HepG2 (cell line): ENCODE measurements around the gene NAV2. TPM values are rescaled to one million over a fixed set of nuclear protein-coding genes. Genes with fewer than 3 reads are reported as not detected.

Source experiments
- ATAC-seq: fragments of 200-7000 bp; cut with Tn5 transposase; 3 replicates; pipeline ENCODE4 v1.9.1; 2020; ENCODE audit warnings: mild to moderate bottlenecking, moderate library complexity
- BruUV-seq: library from RNA; stranded (reverse); fragments of 400-500 nt; replicated peaks from 2 replicates; lab custom pipeline; 2021; lab: Mats Ljungman, UMichigan
- CTCF ChIA-PET: fragments of 300-600 bp; formaldehyde crosslinking; extraction: SDS; loops from one replicate; lab custom pipeline; 2021; ENCODE audit warnings: low total read pairs, inconsistent platforms, low intra/inter-chr PET ratio; lab: Yijun Ruan, JAX
- POLR2A ChIA-PET: fragments of 350-600 bp; sonication (Branson Sonifier 250); formaldehyde crosslinking; loops from one replicate; lab custom pipeline; 2020; ENCODE audit warnings: antibody characterized with exemption, inconsistent platforms; lab: Yijun Ruan, JAX
- DNase-seq: peaks from one replicate; pipeline ENCODE4 v3.0.0-alpha.2; 2015; ENCODE audit warnings: low spot score
- FAIRE-seq: peaks from 3 replicates; lab custom pipeline; 2011; peaks lifted over from hg19 to GRCh38; lab: Jason Lieb, UNC
- H2AFZ ChIP-seq: one replicate; pipeline ENCODE4 v1.6.1; 2011; ENCODE audit warnings: low read length, inconsistent platforms
- H3K27ac ChIP-seq: fragments of 300-600 bp; 3 replicates; pipeline ENCODE4 v1.8.0; 2011; ENCODE audit warnings: mixed run types, mild to moderate bottlenecking, mixed read lengths, low read length, inconsistent platforms; ENCODE audit not compliant: insufficient read depth; ENCODE audit errors: extremely low read length
- H3K27me3 ChIP-seq, 2 experiments: fragments of 200-600 bp in 1 of 2; 2 replicates in 1 of 2; 3 replicates in 1 of 2; pipeline versions ENCODE4 v1.6.0 to v1.8.0; 2011; ENCODE audit warnings: low read length in 2 of 2, mild to moderate bottlenecking in 2 of 2, moderate library complexity in 2 of 2, inconsistent platforms in 1 of 2; ENCODE audit not compliant: insufficient read depth in 2 of 2, control insufficient read depth in 1 of 2
- H3K36me3 ChIP-seq, 2 experiments: fragments of 200-600 bp in 1 of 2; replicated peaks in 1 of 2; 2 replicates in 1 of 2; 3 replicates in 1 of 2; pipeline versions ENCODE4 v1.5.1 to v1.8.0; 2011; ENCODE audit warnings: low read length in 2 of 2, inconsistent platforms in 1 of 2; ENCODE audit not compliant: insufficient read depth in 2 of 2, control insufficient read depth in 1 of 2
- H3K4me1 ChIP-seq: 2 replicates; pipeline ENCODE4 v1.5.1; 2012; ENCODE audit warnings: low read length, inconsistent platforms; ENCODE audit not compliant: insufficient read depth
- H3K4me2 ChIP-seq: 2 replicates; pipeline ENCODE4 v1.6.0; 2011; ENCODE audit warnings: low read depth, low read length, inconsistent platforms
- H3K4me3 ChIP-seq, 3 experiments: fragments of 200-600 bp in 1 of 3; sonication (generic), shearing (Covaris generic) in 1 of 3; replicated peaks in 1 of 3; 2 replicates each; pipeline ENCODE4 v1.5.1; 2011 to 2016; ENCODE audit warnings: low read length in 3 of 3, inconsistent platforms in 2 of 3, low read depth in 2 of 3, mild to moderate bottlenecking in 2 of 3, control low read depth in 1 of 3, mixed read lengths in 1 of 3; ENCODE audit not compliant: insufficient read depth in 1 of 3
- H3K79me2 ChIP-seq: one replicate; pipeline ENCODE4 v1.6.1; 2011; ENCODE audit warnings: low read length, inconsistent platforms; ENCODE audit not compliant: insufficient read depth
- H3K9ac ChIP-seq: 2 replicates; pipeline ENCODE4 v1.6.0; 2011; ENCODE audit warnings: mild to moderate bottlenecking, low read depth, low read length, inconsistent platforms; ENCODE audit not compliant: insufficient read depth
- H3K9me3 ChIP-seq: 2 replicates; pipeline ENCODE4 v1.5.1; 2012; ENCODE audit warnings: mild to moderate bottlenecking, low read length
- H4K20me1 ChIP-seq: 2 replicates; pipeline ENCODE4 v1.6.0; 2011; ENCODE audit warnings: inconsistent platforms, mild to moderate bottlenecking, low read length, moderate library complexity; ENCODE audit not compliant: insufficient read depth
- CHCHD3 ChIP-seq: sonication (generic); formaldehyde crosslinking; IDR thresholded peaks from 2 replicates; pipeline ENCODE4 v1.8.0; 2022; ENCODE audit warnings: mild to moderate bottlenecking, missing genetic modification reagents, moderate library complexity
- GABPA ChIP-seq, 2 experiments: IDR thresholded peaks; 2 replicates each; pipeline ENCODE4 v1.6.1; 2011 to 2016; ENCODE audit warnings: low read depth in 2 of 2, low read length in 1 of 2, missing biosample characterization in 1 of 2, missing genetic modification characterization in 1 of 2
- HOXD1 ChIP-seq: sonication (generic); formaldehyde crosslinking; IDR thresholded peaks from 2 replicates; pipeline ENCODE4 v1.5.0; 2020; ENCODE audit warnings: missing genetic modification reagents
- IKZF4 ChIP-seq: sonication (generic); formaldehyde crosslinking; IDR thresholded peaks from 2 replicates; pipeline ENCODE4 v1.5.1; 2020; ENCODE audit warnings: borderline replicate concordance, mild to moderate bottlenecking, low read depth, missing genetic modification reagents; ENCODE audit errors: not compliant biosample characterization
- MTA1 ChIP-seq: sonication (generic); formaldehyde crosslinking; IDR thresholded peaks from 2 replicates; pipeline ENCODE4 v1.4.0; 2020; ENCODE audit warnings: missing genetic modification reagents, mild to moderate bottlenecking, borderline replicate concordance
- SNRNP70 ChIP-seq: fragments of 200-400 bp; formaldehyde crosslinking; IDR thresholded peaks from 2 replicates; pipeline ENCODE4 v1.6.1; 2017; ENCODE audit warnings: mild to moderate bottlenecking, low read depth, low read length, moderate library complexity
- SRSF4 ChIP-seq: fragments of 200-400 bp; formaldehyde crosslinking; IDR thresholded peaks from one replicate; pipeline ENCODE4 v1.6.1; 2018; ENCODE audit warnings: mild to moderate bottlenecking, low read depth, low read length, moderate library complexity; ENCODE audit not compliant: poor library complexity, severe bottlenecking
- YY1 ChIP-seq: IDR thresholded peaks from 2 replicates; pipeline ENCODE4 v1.6.1; 2011; ENCODE audit warnings: low read length, low read depth, moderate library complexity, mild to moderate bottlenecking; ENCODE audit not compliant: insufficient read depth, insufficient replicate concordance
- ZNF282 ChIP-seq: fragments of 450-650 bp; IDR thresholded peaks from 2 replicates; pipeline ENCODE4 v1.6.1; 2018; ENCODE audit not compliant: partially characterized antibody
- ZNF44 ChIP-seq: sonication (generic); formaldehyde crosslinking; IDR thresholded peaks from 2 replicates; pipeline ENCODE4 v1.5.1; 2020; ENCODE audit warnings: mild to moderate bottlenecking, missing genetic modification reagents
- ZNF788 ChIP-seq: sonication (generic); formaldehyde crosslinking; IDR thresholded peaks from 2 replicates; pipeline ENCODE4 v1.5.0; 2020; ENCODE audit warnings: mild to moderate bottlenecking, missing genetic modification reagents, borderline replicate concordance
- ZNF879 ChIP-seq: sonication (generic); formaldehyde crosslinking; IDR thresholded peaks from 2 replicates; pipeline ENCODE4 v1.8.1; 2023; ENCODE audit warnings: missing genetic modification reagents
- WGBS: methylation state at CpG from one replicate; pipeline ENCODE4 v1.1.6; 2017; ENCODE audit warnings: low lambda C conversion rate; 5-methylcytosine and 5-hydroxymethylcytosine counted together
- in situ Hi-C: cut with HindIII; loops from 2 replicates; pipeline ENCODE4 v1.10.0; 2017; ENCODE audit warnings: low pct_unique_long_range_greater_than_20kb; ENCODE audit not compliant: extremely low pct_ligation_motif_present
- intact Hi-C: fragments of 100-400 bp; cut with micrococcal nuclease; formaldehyde crosslinking; loops from one replicate; pipeline ENCODE4 v1.10.0; 2022; ENCODE audit not compliant: unreplicated experiment
- polyA plus RNA-seq, 8 experiments: library from polyadenylated mRNA; depleted of rRNA in 3 of 8; stranded (reverse) in 7 of 8; unstranded in 1 of 8; fragments of >200 nt; fragmentation: Illumina TruSeq in 4 of 8; extraction: Trizol in 4 of 8; gene quantifications; 2 replicates each; pipeline versions ENCODE4 v1.2.1 to v1.2.3, GENCODE V29; 2011 to 2016; ENCODE audit warnings: low read depth in 4 of 8, missing spikeins in 1 of 8, mixed read lengths in 1 of 8; ENCODE audit not compliant: insufficient read depth in 1 of 8
- total RNA-seq, 5 experiments: library from RNA; depleted of rRNA; stranded (reverse); fragments of >200 nt; fragmentation: Illumina TruSeq; extraction: Trizol; gene quantifications; 2 replicates each; pipeline ENCODE4 v1.2.3, GENCODE V29; 2016; ENCODE audit warnings: low read depth in 1 of 5
- TF ChIP-seq, protein P1 (sequence below): sonication (generic); formaldehyde crosslinking; IDR thresholded peaks from 2 replicates; pipeline ENCODE4 v1.8.0; 2023; ENCODE audit warnings: mild to moderate bottlenecking, missing genetic modification reagents

The NAV2 gene
- total and polyA plus RNA-seq, 2 of the 13 experiments (the other 11 are each of a cell fraction or from before 2014, with no cell fraction given), result 9.3 to 34.6 TPM

- no peak for TF ChIP-seq SNRNP70
- TF ChIP-seq ZNF879 (CRISPR knock-in tag), result no peak
These were observed 104.2 kb downstream of the NAV2 start (continued) for GRCh38 chr11:19816817-19817216.

DNA sequence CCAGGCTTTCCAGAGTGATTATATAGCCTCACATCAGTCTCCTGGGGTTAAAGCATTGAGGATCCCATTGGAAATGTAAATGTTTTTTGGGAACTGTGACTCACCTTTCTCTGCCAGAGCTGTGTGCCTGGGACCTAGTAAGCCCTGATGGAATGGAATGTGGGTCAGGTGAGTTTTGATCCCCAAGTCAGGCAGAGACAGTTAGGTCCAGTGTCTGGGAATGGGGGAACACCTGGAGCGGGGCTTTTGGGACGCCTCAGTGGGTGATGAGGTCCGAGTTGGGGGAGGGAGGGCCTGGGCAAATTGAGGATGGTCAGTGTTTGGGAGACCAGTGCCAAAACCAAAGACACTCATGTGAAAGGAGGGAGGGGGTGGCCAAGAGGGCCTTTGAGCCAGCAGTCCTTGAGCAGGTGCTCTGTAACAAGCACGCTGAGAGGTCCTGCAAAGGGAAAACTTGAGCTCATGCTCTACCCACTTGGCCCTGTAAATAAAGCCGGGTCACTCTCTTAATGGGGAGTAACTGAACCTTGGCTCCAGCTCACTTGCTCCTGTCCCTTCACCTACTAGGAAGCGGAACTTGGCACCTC, 104.7 kb downstream of the NAV2 start:
- H3K4me1 ChIP-seq, result peaks cover 15% of the 10 kb centered on the region
- WGBS, result 21% methylated on average over 6 of the region's 6 CpGs
- intact Hi-C loops (no loop called here), in situ Hi-C loops (no loop called here)
- no peak overlapping the region for H3K9ac ChIP-seq
- DNase-seq, result no peak
- FAIRE-seq, result no peak
- ChIA-PET CTCF (no interaction called here), POLR2A (no interaction called here)
- no peak overlapping the region for H3K4me3 ChIP-seq
- BruUV-seq, result no TSS peak
- H3K4me2 ChIP-seq, result no peak overlapping the region
- no peaks in the 10 kb centered on the region for H3K36me3 ChIP-seq
- H3K27me3 ChIP-seq, result peaks cover 1 to 23% of the 10 kb centered on the region in 2 experiments; a peak in 3 of 5 replicates
- H3K27ac ChIP-seq, result no peak overlapping the region
- TF ChIP-seq CHCHD3 (CRISPR knock-in tag), result no peak
- no peak for TF ChIP-seq ZNF282
- TF ChIP-seq ZNF44 (CRISPR knock-in tag), result no peak
- TF ChIP-seq IKZF4, result no peak
- TF ChIP-seq ZNF788 (CRISPR knock-in tag), result no peak
- no peak for TF ChIP-seq GABPA (IDR thresholded peaks at IDR 0.05; ENCODE audit: low read depth, low read length)
- no peak for TF ChIP-seq GABPA (CRISPR knock-in tag; IDR thresholded peaks at IDR 0.05; ENCODE audit: low read depth)
- no peak for TF ChIP-seq MTA1 (CRISPR knock-in tag)
- TF ChIP-seq SRSF4, result no peak
- TF ChIP-seq YY1, result no peak
- no peak for TF ChIP-seq HOXD1
- TF ChIP-seq, protein P1, sequence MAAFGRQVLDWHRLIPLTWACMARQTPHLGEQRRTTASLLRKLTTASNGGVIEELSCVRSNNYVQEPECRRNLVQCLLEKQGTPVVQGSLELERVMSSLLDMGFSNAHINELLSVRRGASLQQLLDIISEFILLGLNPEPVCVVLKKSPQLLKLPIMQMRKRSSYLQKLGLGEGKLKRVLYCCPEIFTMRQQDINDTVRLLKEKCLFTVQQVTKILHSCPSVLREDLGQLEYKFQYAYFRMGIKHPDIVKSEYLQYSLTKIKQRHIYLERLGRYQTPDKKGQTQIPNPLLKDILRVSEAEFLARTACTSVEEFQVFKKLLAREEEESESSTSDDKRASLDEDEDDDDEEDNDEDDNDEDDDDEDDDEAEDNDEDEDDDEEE (CRISPR knock-in tag), result no peak
- H3K9me3 ChIP-seq, result no peaks in the 10 kb centered on the region
- no peak for ATAC-seq
- H3K79me2 ChIP-seq, result no peaks in the 10 kb centered on the region
- no peak overlapping the region for H2AFZ ChIP-seq
- H4K20me1 ChIP-seq, result no peaks in the 10 kb centered on the region
